Panc1 (cell line): Measurements from ENCODE around the gene CRIP2. TPM values are rescaled to one million over a fixed set of nuclear protein-coding genes. Genes with fewer than 3 reads are reported as not detected.

Experiments
- ATAC-seq: fragments of 200-7000 bp; cut with Tn5 transposase; 2 replicates; pipeline ENCODE4 v1.9.1; 2020; ENCODE audit warnings: mild to moderate bottlenecking, moderate library complexity
- BruUV-seq: library from RNA; stranded (reverse); fragments of 400-500 nt; replicated peaks from 2 replicates; lab custom pipeline; 2021; lab: Mats Ljungman, UMichigan
- CTCF ChIA-PET: fragments of 300-600 bp; sonication (Branson Sonifier 250); formaldehyde crosslinking; loops from one replicate; lab custom pipeline; 2022; ENCODE audit warnings: antibody characterized with exemption; lab: Charles Lee
- POLR2A ChIA-PET: fragments of 300-600 bp; sonication (Branson Sonifier 250); formaldehyde crosslinking; loops from one replicate; lab custom pipeline; 2022; ENCODE audit warnings: antibody characterized with exemption; lab: Charles Lee
- DNase-seq: peaks from one replicate; pipeline ENCODE4 v3.0.0-alpha.2; 2010; ENCODE audit warnings: low read depth, low spot score
- H3K27ac ChIP-seq: 2 replicates; pipeline ENCODE4 v1.5.1; 2011; ENCODE audit warnings: mild to moderate bottlenecking, low read length, inconsistent platforms
- H3K27me3 ChIP-seq: fragments of 200-500 bp; sonication (Bioruptor generic); 2 replicates; pipeline ENCODE4 v1.6.0; 2014; ENCODE audit warnings: low read length, inconsistent platforms; ENCODE audit not compliant: control insufficient read depth, insufficient read depth
- H3K36me3 ChIP-seq: fragments of 200-500 bp; sonication (Bioruptor generic); 2 replicates; pipeline ENCODE4 v1.5.1; 2014; ENCODE audit warnings: inconsistent platforms, mild to moderate bottlenecking, low read length, moderate library complexity; ENCODE audit not compliant: control insufficient read depth, insufficient read depth
- H3K4me1 ChIP-seq: 2 replicates; pipeline ENCODE4 v1.5.1; 2011; ENCODE audit warnings: inconsistent platforms, mild to moderate bottlenecking, low read length, moderate library complexity; ENCODE audit not compliant: control insufficient read depth, insufficient read depth
- H3K4me3 ChIP-seq, 2 experiments: 2 replicates each; pipeline ENCODE4 v1.5.1; 2011 to 2012; ENCODE audit warnings: low read depth in 2 of 2, low read length in 2 of 2, mild to moderate bottlenecking in 2 of 2, inconsistent platforms in 1 of 2, moderate library complexity in 1 of 2
- H3K9me3 ChIP-seq: fragments of 200-500 bp; sonication (Bioruptor generic); 2 replicates; pipeline ENCODE4 v1.5.1; 2014; ENCODE audit warnings: low read depth, mild to moderate bottlenecking, inconsistent platforms, low read length, moderate library complexity; ENCODE audit not compliant: control insufficient read depth, insufficient read depth
- POLR2AphosphoS5 ChIP-seq: IDR thresholded peaks from 2 replicates; pipeline ENCODE4 v1.6.1; 2012; ENCODE audit warnings: mild to moderate bottlenecking, low read depth, low read length, moderate library complexity
- SIN3A ChIP-seq: IDR thresholded peaks from 2 replicates; pipeline ENCODE4 v1.6.1; 2012; ENCODE audit warnings: low read depth, mild to moderate bottlenecking, low read length, moderate library complexity, borderline replicate concordance; ENCODE audit not compliant: insufficient read depth
- TCF7L2 ChIP-seq: IDR thresholded peaks from 2 replicates; pipeline ENCODE4 v1.6.1; 2011; ENCODE audit warnings: mild to moderate bottlenecking, low read depth, low read length, inconsistent platforms
- in situ Hi-C: cut with HindIII; loops from 2 replicates; pipeline ENCODE4 v1.10.0; 2016; ENCODE audit warnings: low sequenced_read_pairs, low pct_unique_long_range_greater_than_20kb
- intact Hi-C: fragments of 100-400 bp; cut with micrococcal nuclease; formaldehyde crosslinking; loops from one replicate; pipeline ENCODE4 v1.10.0; 2022; ENCODE audit not compliant: unreplicated experiment
- total RNA-seq: library from RNA; stranded (reverse); gene quantifications from one replicate; pipeline ENCODE4 v1.2.1, GENCODE V29; 2021; ENCODE audit not compliant: unreplicated experiment
- TF ChIP-seq, protein P1 (sequence below): fragments of 450-650 bp; IDR thresholded peaks from 2 replicates; pipeline ENCODE4 v1.5.1; 2017; ENCODE audit warnings: mild to moderate bottlenecking
- TF ChIP-seq, protein P2 (sequence below), 2 experiments: IDR thresholded peaks; 2 replicates each; pipeline ENCODE4 v1.6.1; 2011 to 2012; ENCODE audit warnings: low read depth in 2 of 2, control low read depth in 1 of 2, low read length in 1 of 2, mild to moderate bottlenecking in 1 of 2, moderate library complexity in 1 of 2; ENCODE audit not compliant: insufficient read depth in 1 of 2

The CRIP2 gene
- total RNA-seq, 1 experiment from 2014 or later = 280 TPM

DNA sequence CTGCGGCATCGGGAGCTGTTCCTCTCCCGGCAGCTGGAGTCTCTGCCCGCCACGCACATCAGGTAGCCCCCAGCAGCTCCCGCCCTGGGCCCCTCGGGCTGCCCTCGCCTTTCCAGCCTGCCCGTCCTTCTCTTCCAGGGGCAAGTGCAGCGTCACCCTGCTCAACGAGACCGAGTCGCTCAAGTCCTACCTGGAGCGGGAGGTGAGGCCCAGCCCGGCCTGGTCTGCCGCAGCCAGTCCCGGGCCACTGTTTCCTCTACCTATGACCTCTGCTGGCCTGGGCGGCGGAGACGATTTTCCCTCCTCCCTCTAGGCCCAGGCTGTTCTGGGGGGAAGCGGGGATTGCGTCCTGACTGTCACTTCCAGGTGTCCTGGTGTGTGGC lies 24.5 kb upstream of the CRIP2 start:
- Histone ChIP-seq H3K36me3 (no peaks in the 10 kb centered on the region; the same call in 1 of the 2 replicates), H3K4me3 (no peak overlapping the region), H3K27ac (no peak overlapping the region), H3K27me3 (no peaks in the 10 kb centered on the region), H3K4me1 (no peaks in the 10 kb centered on the region), H3K9me3 (no peaks in the 10 kb centered on the region)
- intact Hi-C loops = no loop called here
- in situ Hi-C loops = no loop called here
- TF ChIP-seq, protein P1, sequence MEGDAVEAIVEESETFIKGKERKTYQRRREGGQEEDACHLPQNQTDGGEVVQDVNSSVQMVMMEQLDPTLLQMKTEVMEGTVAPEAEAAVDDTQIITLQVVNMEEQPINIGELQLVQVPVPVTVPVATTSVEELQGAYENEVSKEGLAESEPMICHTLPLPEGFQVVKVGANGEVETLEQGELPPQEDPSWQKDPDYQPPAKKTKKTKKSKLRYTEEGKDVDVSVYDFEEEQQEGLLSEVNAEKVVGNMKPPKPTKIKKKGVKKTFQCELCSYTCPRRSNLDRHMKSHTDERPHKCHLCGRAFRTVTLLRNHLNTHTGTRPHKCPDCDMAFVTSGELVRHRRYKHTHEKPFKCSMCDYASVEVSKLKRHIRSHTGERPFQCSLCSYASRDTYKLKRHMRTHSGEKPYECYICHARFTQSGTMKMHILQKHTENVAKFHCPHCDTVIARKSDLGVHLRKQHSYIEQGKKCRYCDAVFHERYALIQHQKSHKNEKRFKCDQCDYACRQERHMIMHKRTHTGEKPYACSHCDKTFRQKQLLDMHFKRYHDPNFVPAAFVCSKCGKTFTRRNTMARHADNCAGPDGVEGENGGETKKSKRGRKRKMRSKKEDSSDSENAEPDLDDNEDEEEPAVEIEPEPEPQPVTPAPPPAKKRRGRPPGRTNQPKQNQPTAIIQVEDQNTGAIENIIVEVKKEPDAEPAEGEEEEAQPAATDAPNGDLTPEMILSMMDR = no peak
- TF ChIP-seq, protein P2, sequence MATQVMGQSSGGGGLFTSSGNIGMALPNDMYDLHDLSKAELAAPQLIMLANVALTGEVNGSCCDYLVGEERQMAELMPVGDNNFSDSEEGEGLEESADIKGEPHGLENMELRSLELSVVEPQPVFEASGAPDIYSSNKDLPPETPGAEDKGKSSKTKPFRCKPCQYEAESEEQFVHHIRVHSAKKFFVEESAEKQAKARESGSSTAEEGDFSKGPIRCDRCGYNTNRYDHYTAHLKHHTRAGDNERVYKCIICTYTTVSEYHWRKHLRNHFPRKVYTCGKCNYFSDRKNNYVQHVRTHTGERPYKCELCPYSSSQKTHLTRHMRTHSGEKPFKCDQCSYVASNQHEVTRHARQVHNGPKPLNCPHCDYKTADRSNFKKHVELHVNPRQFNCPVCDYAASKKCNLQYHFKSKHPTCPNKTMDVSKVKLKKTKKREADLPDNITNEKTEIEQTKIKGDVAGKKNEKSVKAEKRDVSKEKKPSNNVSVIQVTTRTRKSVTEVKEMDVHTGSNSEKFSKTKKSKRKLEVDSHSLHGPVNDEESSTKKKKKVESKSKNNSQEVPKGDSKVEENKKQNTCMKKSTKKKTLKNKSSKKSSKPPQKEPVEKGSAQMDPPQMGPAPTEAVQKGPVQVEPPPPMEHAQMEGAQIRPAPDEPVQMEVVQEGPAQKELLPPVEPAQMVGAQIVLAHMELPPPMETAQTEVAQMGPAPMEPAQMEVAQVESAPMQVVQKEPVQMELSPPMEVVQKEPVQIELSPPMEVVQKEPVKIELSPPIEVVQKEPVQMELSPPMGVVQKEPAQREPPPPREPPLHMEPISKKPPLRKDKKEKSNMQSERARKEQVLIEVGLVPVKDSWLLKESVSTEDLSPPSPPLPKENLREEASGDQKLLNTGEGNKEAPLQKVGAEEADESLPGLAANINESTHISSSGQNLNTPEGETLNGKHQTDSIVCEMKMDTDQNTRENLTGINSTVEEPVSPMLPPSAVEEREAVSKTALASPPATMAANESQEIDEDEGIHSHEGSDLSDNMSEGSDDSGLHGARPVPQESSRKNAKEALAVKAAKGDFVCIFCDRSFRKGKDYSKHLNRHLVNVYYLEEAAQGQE (IDR thresholded peaks at IDR 0.05; ENCODE audit: insufficient read depth in 1 of 2, low read depth in 2 of 2, low read length in 1 of 2) = no peak
- TF ChIP-seq TCF7L2 = no peak
- ChIA-PET CTCF (no interaction called here), POLR2A (no interaction called here)
- ATAC-seq = no peak
- BruUV-seq = no TSS peak
- DNase-seq = no peak

DNA sequence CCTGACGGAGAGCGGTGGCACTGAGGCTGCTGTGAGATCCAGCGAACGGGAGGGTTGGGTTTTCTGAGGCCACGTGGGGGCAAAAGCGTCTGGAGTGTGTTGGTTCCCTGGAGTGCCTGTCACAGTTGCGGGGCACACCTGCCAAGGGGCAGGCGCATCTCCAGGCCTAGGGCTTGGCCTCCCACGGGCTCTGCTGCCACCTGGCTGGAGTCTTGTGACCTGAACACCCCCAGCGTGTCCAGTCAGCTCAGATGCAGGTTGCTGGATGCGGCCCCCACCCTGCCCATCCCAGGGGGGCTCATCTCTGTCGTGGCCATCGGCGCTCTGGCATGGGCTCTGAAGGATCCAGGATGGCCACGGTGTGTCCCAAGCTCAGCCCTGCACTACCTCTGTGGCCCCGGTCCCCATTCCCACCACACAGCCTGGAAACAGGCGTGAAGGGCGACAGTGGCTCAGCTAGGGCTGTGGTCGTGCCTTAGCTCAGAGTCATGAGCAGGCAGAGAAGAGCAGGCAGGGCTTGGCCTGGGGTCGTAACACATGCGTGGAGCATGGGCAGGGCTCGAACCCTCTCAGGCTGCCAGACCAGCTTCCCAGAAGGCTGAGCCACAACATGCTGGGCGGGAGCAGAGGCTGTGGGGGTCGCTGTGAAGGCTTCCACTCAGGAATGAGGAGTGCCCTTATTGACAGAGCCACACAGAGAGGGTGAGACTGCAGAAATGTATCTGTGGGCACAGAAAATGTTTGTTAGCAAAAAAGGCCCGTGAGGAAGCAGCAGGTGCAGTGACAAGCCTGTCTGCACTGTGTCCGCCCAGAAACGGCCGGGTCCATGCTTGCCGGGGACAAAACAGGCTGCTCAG lies 23.5 kb upstream of the CRIP2 start:
- ATAC-seq = no peak
- H3K9me3 ChIP-seq = no peaks in the 10 kb centered on the region
- H3K27me3 ChIP-seq = no peaks in the 10 kb centered on the region
- no peak overlapping the region for H3K27ac ChIP-seq
- POLR2A ChIA-PET = no interaction called here
- BruUV-seq = no TSS peak
- H3K4me3 ChIP-seq = no peak overlapping the region
- H3K4me1 ChIP-seq = no peaks in the 10 kb centered on the region
- no peak for DNase-seq
- intact Hi-C loops = no loop called here
- in situ Hi-C loops = no loop called here
- no peaks in the 10 kb centered on the region; the same call in 1 of the 2 replicates for H3K36me3 ChIP-seq
- TF ChIP-seq POLR2AphosphoS5 = no peak
- TF ChIP-seq, protein P2 (IDR thresholded peaks at IDR 0.05; ENCODE audit: insufficient read depth in 1 of 2, low read depth in 2 of 2, low read length in 1 of 2) = no peak
- TF ChIP-seq, protein P1 = no peak
- TF ChIP-seq SIN3A = no peak
- CTCF ChIA-PET = no interaction called here
